CD4-positive, alpha-beta memory T cell (primary cell): Measurements from ENCODE around the gene TSEN34. TPM values are rescaled to one million over a fixed set of nuclear protein-coding genes. Genes with fewer than 3 reads are reported as not detected.
"Not testable (repeated sequence)": the region's sequence is repeated elsewhere in the genome, so short reads cannot be mapped to it uniquely, and the experiment has no call there.

ENCODE experiments used
- CTCF ChIA-PET: fragments of 350-600 bp; sonication (Branson Sonifier 250); formaldehyde crosslinking; loops from one replicate; lab custom pipeline; 2021; ENCODE audit warnings: inconsistent platforms; ENCODE audit not compliant: partially characterized antibody; lab: Charles Lee
- POLR2A ChIA-PET: fragments of 350-600 bp; sonication (Branson Sonifier 250); formaldehyde crosslinking; loops from one replicate; lab custom pipeline; 2021; ENCODE audit not compliant: partially characterized antibody; lab: Charles Lee
- DNase-seq, 5 donors: peaks; one replicate each; pipeline versions ENCODE4 v3.0.0 to v3.0.0-alpha.2; 2020 to 2022; ENCODE audit warnings: mixed read lengths in 1 of 5
- H3K27ac ChIP-seq: one replicate; pipeline ENCODE4 v1.7.0; 2013; ENCODE audit warnings: low read depth, low read length
- H3K27me3 ChIP-seq: 2 replicates; pipeline ENCODE4 v1.7.0; 2013; ENCODE audit warnings: mild to moderate bottlenecking, low read length, moderate library complexity; ENCODE audit not compliant: insufficient read depth
- H3K36me3 ChIP-seq: 2 replicates; pipeline ENCODE4 v1.7.0; 2013; ENCODE audit warnings: mild to moderate bottlenecking, low read length, moderate library complexity; ENCODE audit not compliant: insufficient read depth
- H3K4me1 ChIP-seq: 2 replicates; pipeline ENCODE4 v1.7.0; 2013; ENCODE audit warnings: mild to moderate bottlenecking, low read length, moderate library complexity; ENCODE audit not compliant: insufficient read depth
- H3K4me3 ChIP-seq, 2 donors: one replicate each; pipeline ENCODE4 v1.7.0; 2013; ENCODE audit warnings: low read length in 2 of 2, mild to moderate bottlenecking in 1 of 2
- H3K9me3 ChIP-seq, 2 donors: one replicate each; pipeline ENCODE4 v1.7.0; 2013; ENCODE audit warnings: low read length in 2 of 2, control low read depth in 1 of 2; ENCODE audit not compliant: control insufficient read depth in 1 of 2
- H3K27ac Mint-ChIP-seq, 7 donors: one replicate each; pipeline ENCODE4 v1.8.0; 2020 to 2021; ENCODE audit warnings: mixed read lengths in 7 of 7, mild to moderate bottlenecking in 6 of 7, inconsistent platforms in 3 of 7, moderate library complexity in 3 of 7
- H3K27me3 Mint-ChIP-seq, 2 donors: one replicate each; pipeline ENCODE4 v1.8.0; 2020 to 2021; ENCODE audit warnings: mixed read lengths in 2 of 2
- H3K36me3 Mint-ChIP-seq, 2 donors: one replicate each; pipeline ENCODE4 v1.8.0; 2020 to 2021; ENCODE audit warnings: mixed read lengths in 2 of 2, inconsistent platforms in 1 of 2, mild to moderate bottlenecking in 1 of 2
- H3K4me1 Mint-ChIP-seq, 4 donors: one replicate each; pipeline ENCODE4 v1.8.0; 2020 to 2021; ENCODE audit warnings: mixed read lengths in 4 of 4, mild to moderate bottlenecking in 1 of 4
- H3K4me3 Mint-ChIP-seq, 8 donors: one replicate each; pipeline ENCODE4 v1.8.0; 2020 to 2021; ENCODE audit warnings: mixed read lengths in 8 of 8, mild to moderate bottlenecking in 7 of 8, moderate library complexity in 6 of 8, inconsistent platforms in 3 of 8
- H3K9me3 Mint-ChIP-seq, 8 donors: one replicate each; pipeline ENCODE4 v1.8.0; 2020 to 2021; ENCODE audit warnings: mixed read lengths in 8 of 8, mild to moderate bottlenecking in 5 of 8, inconsistent platforms in 3 of 8, moderate library complexity in 1 of 8
- intact Hi-C: fragments of 100-400 bp; cut with micrococcal nuclease; formaldehyde crosslinking; loops from one replicate; pipeline ENCODE4 v1.15.1; 2023
- polyA plus RNA-seq, 2 donors: library from polyadenylated mRNA; unstranded; fragments of 300-500 nt; fragmentation: Illumina TruSeq; gene quantifications; one replicate each; pipeline ENCODE4 v1.2.3, GENCODE V29; 2021
- total RNA-seq, 2 experiments: library from RNA; stranded (reverse); gene quantifications; one replicate each; pipeline ENCODE4 v1.2.3, GENCODE V29; 2021

Gene TSEN34
- total and polyA plus RNA-seq, 4 experiments from 2014 or later = 20.3 to 39.6 (median 24.5) TPM

DNA sequence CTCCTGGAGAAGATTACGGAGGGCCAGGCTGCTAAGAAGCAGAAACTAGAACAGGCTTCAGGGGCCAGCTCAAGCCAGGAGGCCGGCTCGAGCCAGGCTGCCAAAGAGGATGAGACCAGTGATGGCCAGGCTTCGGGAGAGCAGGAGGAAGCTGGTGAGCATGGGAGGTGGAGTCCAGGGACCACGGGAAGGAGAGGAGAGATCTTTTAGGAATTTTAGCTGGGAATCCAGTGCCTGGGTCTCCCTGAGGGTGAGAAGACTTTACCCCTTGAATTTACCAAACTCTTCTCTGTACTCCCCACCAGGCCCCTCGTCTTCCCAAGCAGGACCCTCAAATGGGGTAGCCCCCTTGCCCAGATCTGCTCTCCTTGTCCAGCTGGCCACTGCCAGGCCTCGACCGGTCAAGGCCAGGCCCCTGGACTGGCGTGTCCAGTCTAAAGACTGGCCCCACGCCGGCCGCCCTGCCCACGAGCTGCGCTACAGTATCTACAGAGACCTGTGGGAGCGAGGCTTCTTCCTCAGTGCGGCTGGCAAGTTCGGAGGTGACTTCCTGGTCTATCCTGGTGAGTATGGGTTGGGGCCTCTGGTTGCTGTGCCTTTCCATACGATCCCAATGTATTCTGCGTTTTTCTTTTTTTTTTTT, 824 bp downstream of the TSEN34 start:
- H3K4me1 ChIP-seq = peaks cover 30% of the 10 kb centered on the region
- H3K4me1 Mint-ChIP-seq = peaks cover 17 to 54% (median 31%) of the 10 kb centered on the region in 4 donors
- H3K4me3 ChIP-seq = peak overlapping the region; percentile 52 to 63
- H3K9me3 Mint-ChIP-seq = peaks cover 0 to 1% (median 0%) of the 10 kb centered on the region in 8 donors
- H3K27me3 Mint-ChIP-seq = no peaks in the 10 kb centered on the region
- H3K27ac Mint-ChIP-seq = peak overlapping the region; percentile 84 to 94 (median 91)
- peak overlapping the region; percentile 99 for H3K27ac ChIP-seq
- H3K36me3 ChIP-seq = peaks cover 14% of the 10 kb centered on the region
- intact Hi-C loops = loop anchor here (5.0 kb wide), 1 partner anchor 1930 kb away; the partner anchor contains the start of gene ZNF787
- ChIA-PET CTCF (interaction anchor here (1.9 to 5.0 kb wide), 2 partner anchors 12 to 74 kb away, joined by 7 to 56 read pairs; partner anchors contain the start of gene RPS9), POLR2A (interaction anchor here (0.5 to 7.3 kb wide), 14 partner anchors 11 to 258 kb away, joined by 3 to 256 read pairs (median 10); partner anchors contain the start of genes CNOT3, LENG1, PRPF31 and RPS9)
- peaks cover 18 to 30% of the 10 kb centered on the region in 2 donors for H3K36me3 Mint-ChIP-seq
- no peak for DNase-seq
- H3K9me3 ChIP-seq = no peaks in the 10 kb centered on the region
- no peaks in the 10 kb centered on the region for H3K27me3 ChIP-seq
- H3K4me3 Mint-ChIP-seq = peak overlapping the region; percentile 83 to 99 (median 90)

DNA sequence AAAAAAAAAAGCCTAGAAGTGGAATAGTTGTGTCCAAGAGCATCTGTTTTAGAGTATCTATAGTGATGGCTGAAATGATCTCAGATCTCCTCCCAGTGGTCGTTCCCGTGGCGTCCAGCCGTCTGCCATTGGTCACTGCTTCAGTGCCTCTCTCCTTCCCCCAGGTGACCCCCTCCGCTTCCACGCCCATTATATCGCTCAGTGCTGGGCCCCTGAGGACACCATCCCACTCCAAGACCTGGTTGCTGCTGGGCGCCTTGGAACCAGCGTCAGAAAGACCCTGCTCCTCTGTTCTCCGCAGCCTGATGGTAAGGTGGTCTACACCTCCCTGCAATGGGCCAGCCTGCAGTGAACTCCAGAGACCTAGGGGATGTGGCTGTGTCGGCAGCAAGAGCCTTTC, 1.9 kb downstream of the TSEN34 start:
- Histone ChIP-seq H3K4me1 (peaks cover 19% of the 10 kb centered on the region), H3K27me3 (no peaks in the 10 kb centered on the region), H3K36me3 (peaks cover 10% of the 10 kb centered on the region), H3K27ac (no peak overlapping the region), H3K4me3 (no peak overlapping the region), H3K9me3 (no peaks in the 10 kb centered on the region)
- Mint-ChIP-seq H3K4me1 (peaks cover 10 to 45% (median 22%) of the 10 kb centered on the region in 4 donors), H3K4me3 (peak overlapping the region in 6 of 8 donors; percentile 26 to 97 (median 72)), H3K36me3 (peaks cover 18 to 30% of the 10 kb centered on the region in 2 donors), H3K27ac (peak overlapping the region in 4 of 7 donors; percentile 23 to 94 (median 58)), H3K27me3 (no peaks in the 10 kb centered on the region), H3K9me3 (peaks cover 0 to 1% (median 0%) of the 10 kb centered on the region in 8 donors)
- ChIA-PET CTCF (interaction anchor here (1.9 kb wide), 1 partner anchor 73 kb away, joined by 7 read pairs; no protein-coding TSS in a partner anchor), POLR2A (interaction anchor here (5.5 to 7.3 kb wide), 2 partner anchors 9 to 17 kb away, joined by 66 to 256 read pairs; partner anchors contain the start of gene RPS9)
- no peak for DNase-seq
- intact Hi-C loops = loop anchor here (5.0 kb wide), 1 partner anchor 1929 kb away; the partner anchor contains the start of gene ZNF787

DNA sequence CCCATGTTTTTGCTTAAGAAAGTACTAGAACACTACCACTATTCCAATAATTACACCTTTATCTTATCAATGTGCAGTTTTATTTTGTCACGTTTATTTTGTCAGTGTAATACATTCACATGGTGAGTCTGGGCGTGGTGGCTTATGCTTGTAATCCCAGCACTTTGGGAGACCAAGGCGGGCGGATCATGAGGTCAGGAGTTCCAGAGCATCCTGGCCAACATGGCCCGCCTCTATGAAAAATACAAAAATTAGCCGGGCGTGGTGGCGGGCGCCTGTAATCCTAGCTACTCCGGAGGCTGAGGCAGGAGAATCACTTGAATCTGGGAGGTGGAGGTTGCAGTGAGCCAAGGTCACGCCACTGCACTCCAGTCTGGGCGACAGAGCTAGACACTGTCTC, 3.4 kb downstream of the TSEN34 start:
- Mint-ChIP-seq H3K27ac (peak overlapping the region in 2 of 7 donors; percentile 24 to 55), H3K36me3 (peaks cover 18 to 24% of the 10 kb centered on the region in 2 donors), H3K4me1 (peaks cover 9 to 35% (median 19%) of the 10 kb centered on the region in 4 donors)
- CTCF ChIA-PET, DNase-seq, H3K27me3 ChIP-seq, H3K4me3 ChIP-seq, H3K4me1 ChIP-seq, H3K9me3 Mint-ChIP-seq, H3K4me3 Mint-ChIP-seq, H3K27ac ChIP-seq, H3K27me3 Mint-ChIP-seq, H3K9me3 ChIP-seq: not testable (repeated sequence)
- intact Hi-C loops = loop anchor here (5.0 kb wide), 1 partner anchor 1928 kb away; the partner anchor contains the start of gene ZNF787
- POLR2A ChIA-PET = interaction anchor here (1.5 kb wide), 1 partner anchor 11 kb away, joined by 3 read pairs; no protein-coding TSS in a partner anchor
- peaks cover 10% of the 10 kb centered on the region for H3K36me3 ChIP-seq

GRCh38 chr19:54196536-54196935, 5.4 kb downstream of the TSEN34 start:
- Histone ChIP-seq H3K4me1 (peaks cover 17% of the 10 kb centered on the region), H3K27ac (no peak overlapping the region), H3K4me3 (no peak overlapping the region), H3K9me3 (no peaks in the 10 kb centered on the region), H3K36me3 (peaks cover 11% of the 10 kb centered on the region), H3K27me3 (no peaks in the 10 kb centered on the region)
- Mint-ChIP-seq H3K4me3 (no peak overlapping the region), H3K4me1 (peaks cover 8 to 43% (median 22%) of the 10 kb centered on the region in 4 donors), H3K27ac (no peak overlapping the region), H3K9me3 (peaks cover 0 to 4% (median 0%) of the 10 kb centered on the region in 8 donors), H3K27me3 (no peaks in the 10 kb centered on the region), H3K36me3 (peaks cover 22 to 25% of the 10 kb centered on the region in 2 donors)
- CTCF ChIA-PET = interaction anchor here (1.4 kb wide), 1 partner anchor 70 kb away, joined by 4 read pairs; no protein-coding TSS in a partner anchor
- intact Hi-C loops = no loop called here
- DNase-seq = no peak
- POLR2A ChIA-PET = no interaction called here

GRCh38 chr19:54197121-54197520, 6.0 kb downstream of the TSEN34 start:
- no peak for DNase-seq
- intact Hi-C loops = no loop called here
- Mint-ChIP-seq H3K27ac (peak overlapping the region in 2 of 7 donors; percentile 47 to 58), H3K9me3 (peaks cover 0 to 4% (median 0%) of the 10 kb centered on the region in 8 donors), H3K4me3 (peak overlapping the region in 2 of 8 donors; percentile 24 to 35), H3K27me3 (no peaks in the 10 kb centered on the region), H3K4me1 (peaks cover 7 to 43% (median 21%) of the 10 kb centered on the region in 4 donors), H3K36me3 (peaks cover 27 to 31% of the 10 kb centered on the region in 2 donors)
- Histone ChIP-seq H3K27ac (no peak overlapping the region), H3K9me3 (no peaks in the 10 kb centered on the region), H3K27me3 (no peaks in the 10 kb centered on the region), H3K4me3 (no peak overlapping the region), H3K36me3 (peaks cover 16% of the 10 kb centered on the region), H3K4me1 (peaks cover 17% of the 10 kb centered on the region)
- POLR2A ChIA-PET = interaction anchor here (0.6 kb wide), 1 partner anchor 251 kb away, joined by 3 read pairs; no protein-coding TSS in a partner anchor
- CTCF ChIA-PET = no interaction called here

GRCh38 chr19:54199401-54199800, 8.3 kb downstream of the TSEN34 start:
- DNase-seq = no peak
- CTCF ChIA-PET = interaction anchor here (1.0 to 10.4 kb wide), 3 partner anchors 9 to 66 kb away, joined by 4 to 56 read pairs (median 4); partner anchors contain the start of genes MBOAT7 and TSEN34
- intact Hi-C loops = no loop called here

More at GRCh38 chr19:54199401-54199800, 8.3 kb downstream of the TSEN34 start:
- Mint-ChIP-seq H3K4me1 (peaks cover 23 to 52% (median 34%) of the 10 kb centered on the region in 4 donors), H3K27me3 (no peaks in the 10 kb centered on the region), H3K36me3 (peaks cover 38 to 40% of the 10 kb centered on the region in 2 donors), H3K4me3 (peak overlapping the region; percentile 36 to 82 (median 68)), H3K27ac (peak overlapping the region in 5 of 7 donors; percentile 52 to 99 (median 85)), H3K9me3 (peaks cover 0 to 4% (median 0%) of the 10 kb centered on the region in 8 donors)
- Histone ChIP-seq H3K4me3 (no peak overlapping the region), H3K4me1 (peaks cover 37% of the 10 kb centered on the region), H3K9me3 (no peaks in the 10 kb centered on the region), H3K27ac (no peak overlapping the region), H3K27me3 (no peaks in the 10 kb centered on the region), H3K36me3 (peaks cover 28% of the 10 kb centered on the region)
- POLR2A ChIA-PET = interaction anchor here (0.6 to 9.8 kb wide), 6 partner anchors 10 to 85 kb away, joined by 3 to 256 read pairs (median 22); partner anchors contain the start of genes CNOT3, MBOAT7, PRPF31 and TFPT
